Embryonic facial prominence (tissue), 1 donor: ENCODE results near the gene FAM153A.
"Not testable (repeated sequence)": the region's sequence is repeated elsewhere in the genome, so short reads cannot be mapped to it uniquely, and the experiment has no call there.

Experiments used
- DNase-seq: peaks from one replicate; pipeline ENCODE4 v3.0.0-alpha.2; 2016; ENCODE audit errors: extremely low spot score

The FAM153A gene

DNA sequence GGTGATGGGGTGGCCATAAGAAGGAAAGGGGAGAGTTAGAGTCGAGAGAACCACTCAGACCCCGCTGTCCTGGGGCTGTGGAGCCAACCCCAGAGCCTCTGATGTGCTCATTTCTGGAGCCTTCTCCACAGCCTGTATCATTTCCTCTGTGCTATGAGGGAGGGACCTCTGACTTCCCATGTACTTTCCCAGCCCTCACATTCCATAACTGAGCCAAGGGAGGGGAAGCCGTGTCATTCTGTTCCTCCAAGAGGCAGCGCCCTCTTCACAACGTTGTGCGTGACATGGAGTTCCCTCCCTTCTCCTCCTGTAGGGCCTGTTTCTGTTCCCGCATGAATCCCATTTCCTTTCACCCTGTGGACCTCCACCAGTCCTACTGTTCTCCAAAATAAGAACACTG is 57.8 kb downstream of the FAM153A start:
- DNase-seq, result not testable (repeated sequence)

- DNase-seq, result not testable (repeated sequence)
Measured at GRCh38 chr5:177723831-177724485, 58.7 kb downstream of the FAM153A start.

- not testable (repeated sequence) for DNase-seq
Measured at GRCh38 chr5:177722829-177723228, 59.9 kb downstream of the FAM153A start.

GRCh38 chr5:177719989-177720388 is 62.7 kb downstream of the FAM153A start:
- DNase-seq, result not testable (repeated sequence)

DNA sequence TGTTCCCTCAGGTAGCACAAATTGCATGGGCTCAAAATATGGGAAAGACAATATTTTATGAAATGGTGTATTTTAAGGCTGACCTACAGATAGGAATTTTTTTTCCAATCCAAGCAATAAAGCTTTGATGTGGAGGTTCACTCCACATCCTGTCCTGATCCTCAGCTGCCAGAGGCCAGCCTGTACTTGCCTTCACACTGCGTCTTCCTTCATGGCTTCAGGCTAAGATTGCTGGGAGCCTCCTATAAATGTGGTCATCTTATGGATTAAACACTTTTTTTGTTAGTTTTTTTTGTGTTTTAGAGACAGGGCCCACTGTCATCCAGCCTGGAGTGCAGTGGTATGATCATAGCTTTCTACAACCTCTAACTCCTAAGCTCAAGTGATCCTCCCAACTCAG is 67.3 kb downstream of the FAM153A start:
- not testable (repeated sequence) for DNase-seq

DNA sequence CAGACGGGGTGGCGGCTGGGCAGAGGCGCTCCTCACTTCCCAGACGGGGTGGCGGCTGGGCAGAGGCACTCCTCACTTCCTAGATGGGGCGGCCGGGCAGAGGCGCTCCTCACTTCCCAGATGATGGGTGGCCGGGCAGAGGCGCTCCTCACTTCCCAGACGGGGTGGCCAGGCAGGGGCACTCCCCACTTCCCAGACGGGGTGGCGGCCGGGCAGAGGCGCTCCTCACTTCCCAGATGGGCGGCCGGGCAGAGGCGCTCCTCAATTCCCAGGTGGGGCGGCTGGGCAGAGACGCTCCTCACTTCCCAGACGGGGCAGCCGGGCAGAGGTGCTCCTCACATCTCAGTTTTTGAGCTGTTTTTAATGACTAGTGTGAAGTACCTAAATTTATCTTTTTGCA is 86.6 kb downstream of the FAM153A start:
- DNase-seq, result not testable (repeated sequence)

- not testable (repeated sequence) for DNase-seq
Measured at GRCh38 chr5:177695356-177695930, 87.3 kb downstream of the FAM153A start.

- not testable (repeated sequence) for DNase-seq
Measured at GRCh38 chr5:177694518-177694835, 88.2 kb downstream of the FAM153A start.

DNA sequence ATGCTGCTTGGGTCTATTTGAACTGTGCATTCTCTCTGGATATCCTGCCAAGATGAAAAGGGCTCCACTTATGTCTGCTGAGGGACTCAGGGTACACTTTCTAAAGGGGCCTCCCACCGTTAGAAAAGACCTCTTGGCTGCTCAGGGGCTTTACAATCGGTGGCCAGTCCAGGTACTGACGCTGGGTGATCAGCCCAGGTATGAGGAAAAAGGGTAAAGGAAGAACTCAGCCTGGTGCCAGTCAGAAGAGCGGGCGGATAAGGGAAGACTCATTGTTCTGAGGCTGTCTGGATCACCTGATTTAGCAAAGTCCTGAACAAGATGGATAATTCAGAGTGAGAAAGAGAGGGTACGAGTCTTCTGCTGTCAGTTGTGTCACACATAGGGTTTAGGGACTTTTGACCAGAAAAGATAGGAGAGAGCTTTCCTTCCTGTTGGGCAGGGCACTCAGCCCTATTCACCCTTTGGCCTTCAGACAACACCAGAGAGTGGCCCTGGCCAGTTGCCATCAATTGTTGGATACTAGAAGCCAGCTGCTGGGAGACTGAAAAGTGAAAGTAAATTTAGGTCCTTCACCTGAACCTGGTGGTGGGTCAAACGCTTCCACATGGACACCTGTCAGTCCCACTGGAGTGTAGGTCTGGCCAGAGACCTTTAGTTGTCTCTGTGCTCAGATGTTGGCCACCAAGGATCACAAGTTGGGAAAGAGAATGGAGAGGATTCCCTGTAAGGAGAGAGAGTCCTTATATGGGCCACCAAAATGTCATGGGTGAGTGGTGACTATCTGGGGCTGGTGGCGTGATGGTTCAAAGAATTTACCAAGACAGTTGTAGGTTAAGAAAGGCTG is 88.8 kb downstream of the FAM153A start:
- not testable (repeated sequence) for DNase-seq

- not testable (repeated sequence) for DNase-seq
Measured at GRCh38 chr5:177692969-177693368, 89.7 kb downstream of the FAM153A start.

GRCh38 chr5:177692507-177692906 is 90.2 kb downstream of the FAM153A start:
- DNase-seq, result not testable (repeated sequence)

DNA sequence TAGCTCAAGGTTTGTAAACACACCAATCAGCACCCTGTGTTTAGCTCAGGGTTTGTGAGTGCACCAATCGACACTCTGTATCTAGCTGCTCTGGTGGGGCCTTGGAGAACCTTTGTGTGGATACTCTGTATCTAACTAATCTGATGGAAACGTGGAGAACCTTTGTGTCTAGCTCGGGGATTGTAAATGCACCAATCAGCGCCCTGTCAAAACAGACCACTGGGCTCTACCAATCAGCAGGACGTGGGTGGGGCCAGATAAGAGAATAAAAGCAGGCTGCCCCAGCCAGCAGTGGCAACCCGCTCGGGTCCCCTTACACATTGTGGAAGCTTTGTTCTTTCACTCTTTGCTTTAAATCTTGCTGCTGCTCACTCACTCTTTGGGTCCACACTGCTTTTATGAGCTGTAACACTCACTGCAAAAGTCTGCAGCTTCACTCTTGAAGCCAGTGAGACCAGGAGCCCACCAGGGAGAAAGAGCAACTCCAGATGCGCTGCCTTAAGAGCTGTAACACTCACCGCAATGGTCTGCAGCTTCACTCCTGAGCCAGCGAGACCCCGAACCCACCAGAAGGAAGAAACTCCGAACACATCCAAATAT is 93.6 kb downstream of the FAM153A start:
- DNase-seq, result not testable (repeated sequence)

DNA sequence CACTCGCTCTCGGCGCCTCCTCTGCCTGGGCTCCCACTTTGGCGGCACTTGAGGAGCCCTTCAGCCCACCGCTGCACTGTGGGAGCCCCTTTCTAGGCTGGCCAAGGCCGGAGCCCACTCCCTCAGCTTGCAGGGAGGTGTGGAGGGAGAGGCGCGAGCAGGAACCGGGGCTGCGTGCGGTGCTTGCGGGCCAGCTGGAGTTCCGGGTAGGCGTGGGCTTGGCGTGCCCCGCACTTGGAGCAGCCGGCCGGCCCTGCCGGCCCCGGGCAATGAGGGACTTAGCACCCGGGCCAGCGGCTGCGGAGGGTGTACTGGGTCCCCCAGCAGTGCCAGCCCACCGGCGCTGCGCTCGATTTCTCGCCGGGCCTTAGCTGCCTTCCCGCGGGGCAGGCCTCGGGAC is 94.6 kb downstream of the FAM153A start:
- DNase-seq, result not testable (repeated sequence)

GRCh38 chr5:177681920-177682319 is 100.8 kb downstream of the FAM153A start:
- DNase-seq, result not testable (repeated sequence)
